NCI-H1436 (cell line): ENCODE measurements around the gene RAB4A.
"Not testable (repeated sequence)": the region's sequence is repeated elsewhere in the genome, so short reads cannot be mapped to it uniquely, and the experiment has no call there.

Experiments used
- DNase-seq: peaks from one replicate; lab custom pipeline; 2025; lab: John Stamatoyannopoulos, UW

The RAB4A gene

GRCh38 chr1:229298420-229298819 is 27.5 kb downstream of the RAB4A start:
- DNase-seq, result no peak

- DNase-seq, result no peak
These were observed 28.1 kb downstream of the RAB4A start for GRCh38 chr1:229298887-229299503.

GRCh38 chr1:229300099-229300757 is 29.3 kb downstream of the RAB4A start:
- no peak for DNase-seq

GRCh38 chr1:229302740-229303139 is 31.8 kb downstream of the RAB4A start:
- no peak for DNase-seq

DNA sequence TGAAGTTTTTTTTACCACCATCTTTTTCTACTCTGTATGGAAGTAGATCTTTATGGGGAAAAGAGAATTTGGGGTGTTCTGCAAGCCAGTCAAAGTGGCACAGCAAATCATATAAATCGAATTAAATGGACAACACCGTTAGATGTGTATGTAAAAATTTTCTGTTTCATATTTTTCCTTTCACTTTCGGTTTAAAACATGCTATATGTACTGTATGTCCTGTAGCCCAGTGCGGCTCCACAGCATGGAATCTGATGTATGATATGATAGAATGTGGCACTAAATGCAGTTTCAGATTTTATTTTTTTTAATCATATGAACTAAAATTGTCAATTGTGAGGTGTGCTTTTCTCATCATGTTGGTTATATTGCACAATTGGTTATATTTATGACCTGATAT is 32.9 kb downstream of the RAB4A start:
- no peak for DNase-seq

- DNase-seq, result no peak
These were observed 34.5 kb downstream of the RAB4A start for GRCh38 chr1:229305392-229305791.

DNA sequence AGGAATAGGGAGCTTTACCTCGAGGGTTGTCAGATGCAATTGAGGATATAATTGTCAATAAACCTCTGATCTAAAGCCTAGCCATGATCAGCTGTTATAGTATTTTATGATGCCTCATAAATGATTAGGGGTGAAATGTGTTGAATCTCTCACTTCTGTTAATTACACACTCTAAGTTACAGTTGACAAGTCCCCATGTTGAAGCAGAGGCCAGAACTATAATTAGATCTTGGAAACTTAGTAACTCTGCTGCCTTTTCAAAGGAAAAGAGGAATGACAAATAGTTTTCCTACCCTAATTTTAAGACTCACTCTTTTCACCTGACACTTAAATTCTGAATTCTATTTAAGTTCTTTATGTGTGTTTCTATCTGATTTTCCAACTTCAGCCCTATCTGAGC is 38.2 kb downstream of the RAB4A start:
- DNase-seq, result no peak

DNA sequence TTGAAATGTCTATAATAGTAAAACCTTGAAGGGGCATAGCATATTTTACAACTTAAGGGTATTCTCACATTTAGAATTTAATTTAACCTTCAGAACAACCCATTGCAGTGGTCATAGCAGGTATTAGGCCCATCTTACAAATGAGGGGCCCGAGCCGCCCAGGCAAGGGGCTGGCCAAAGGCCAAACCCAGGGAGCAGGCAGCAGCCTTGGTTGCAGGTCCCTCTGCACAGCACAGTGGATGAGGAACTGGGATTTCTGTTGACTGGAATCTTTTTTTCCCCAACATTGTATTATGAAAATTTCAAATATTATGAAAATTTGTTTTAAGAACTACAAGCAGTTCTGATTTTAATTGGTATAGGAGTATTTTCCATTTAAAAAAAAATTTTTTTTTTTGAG is 38.8 kb downstream of the RAB4A start:
- DNase-seq, result no peak

GRCh38 chr1:229310833-229311232 is 39.9 kb downstream of the RAB4A start:
- DNase-seq, result no peak

GRCh38 chr1:229316166-229316565 is 45.3 kb downstream of the RAB4A start:
- no peak for DNase-seq

- no peak for DNase-seq
These were observed 47.1 kb downstream of the RAB4A start for GRCh38 chr1:229318056-229318455.

DNA sequence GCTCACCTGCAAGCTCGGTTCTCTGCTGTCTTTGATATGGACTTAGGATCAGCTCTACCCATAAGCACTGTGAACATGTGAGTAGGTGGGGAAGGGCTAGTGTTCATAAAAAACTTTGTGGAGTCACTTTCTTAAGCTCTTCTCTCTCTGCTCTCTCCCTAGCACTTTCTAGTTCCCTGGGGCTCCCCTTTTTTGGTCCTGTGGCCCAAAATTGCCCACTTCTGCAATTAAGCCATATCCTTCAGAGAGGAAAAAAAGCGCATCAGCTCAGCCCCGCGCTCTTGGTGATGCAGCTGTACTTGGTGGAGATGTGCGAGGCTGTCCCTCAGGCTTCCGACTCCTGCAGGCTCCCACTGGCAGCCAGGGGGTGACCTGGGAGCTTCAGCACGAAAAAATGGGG is 48.6 kb downstream of the RAB4A start:
- no peak for DNase-seq

GRCh38 chr1:229323201-229323600 is 52.3 kb downstream of the RAB4A start:
- no peak for DNase-seq

GRCh38 chr1:229323885-229324553 is 53.1 kb downstream of the RAB4A start:
- DNase-seq, result no peak

- no peak for DNase-seq
These were observed 54.5 kb downstream of the RAB4A start for GRCh38 chr1:229325401-229325800.

DNA sequence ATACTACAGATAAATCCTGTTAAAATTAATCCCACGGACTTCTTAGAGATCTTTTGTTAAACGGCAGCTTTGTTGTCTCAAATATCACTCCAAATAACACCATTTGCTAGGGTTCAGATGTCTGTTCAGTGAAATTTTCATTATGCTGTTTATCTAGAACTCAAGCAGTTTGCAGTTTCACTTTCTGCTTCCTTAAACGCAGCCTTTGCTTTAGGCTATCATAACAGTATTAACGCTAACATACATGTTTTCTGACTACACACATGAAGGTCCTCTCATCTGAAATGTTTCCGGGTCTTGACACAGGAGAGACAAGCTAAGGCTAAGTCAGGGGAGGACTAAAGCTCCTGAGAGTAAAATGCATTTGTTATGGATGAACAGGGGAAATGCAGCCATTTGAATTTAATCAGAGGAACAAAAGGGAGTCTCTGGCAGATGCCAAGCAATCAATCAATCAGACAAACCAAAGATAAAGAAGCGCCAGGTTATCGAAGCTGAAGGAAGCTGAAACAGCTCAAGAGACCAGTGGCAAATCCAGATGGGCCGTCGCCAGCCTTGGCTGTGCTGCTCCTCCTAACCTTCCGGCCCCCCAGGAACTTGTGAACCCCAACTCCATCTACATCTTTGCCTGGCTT is 55.1 kb downstream of the RAB4A start:
- no peak for DNase-seq

DNA sequence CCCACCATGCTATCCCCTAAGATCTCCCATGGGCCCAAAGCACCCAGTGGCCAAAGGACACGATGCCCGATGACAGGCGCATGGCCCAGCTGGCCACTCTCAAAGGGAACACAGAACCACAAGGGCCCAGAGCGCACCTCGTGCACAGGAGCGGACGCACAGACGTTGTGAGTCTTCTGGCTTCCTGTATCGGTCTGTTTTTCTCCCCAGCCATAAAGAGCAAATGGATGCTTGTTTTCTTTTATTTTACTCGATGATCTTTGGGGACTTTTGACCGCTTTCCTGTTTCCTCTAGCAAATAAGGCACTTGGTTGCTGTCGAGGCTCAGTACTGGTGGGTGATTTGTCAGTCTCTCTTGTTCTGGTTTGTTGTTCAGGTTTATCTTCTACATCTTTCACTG is 55.7 kb downstream of the RAB4A start:
- DNase-seq, result no peak

DNA sequence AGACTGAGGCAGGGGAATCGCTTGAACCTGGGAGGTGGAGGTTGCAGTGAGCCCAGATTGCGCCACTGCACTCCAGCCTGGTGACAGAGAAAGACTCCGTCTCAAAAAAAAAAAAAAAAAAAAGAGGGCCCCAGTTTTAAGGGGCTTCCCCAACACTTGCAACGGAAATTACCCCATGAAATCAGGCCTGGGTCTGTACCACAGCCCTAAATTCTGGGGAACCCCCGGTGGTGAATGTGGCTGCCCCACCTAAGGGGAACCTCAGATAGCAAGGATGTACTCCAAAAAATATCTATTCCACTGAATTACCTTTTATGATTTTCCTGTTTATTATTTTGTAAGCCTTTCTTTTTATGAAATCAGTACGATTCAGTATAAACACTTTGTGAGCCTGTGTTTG is 56.9 kb downstream of the RAB4A start:
- DNase-seq, result not testable (repeated sequence)

GRCh38 chr1:229328598-229329362 is 57.9 kb downstream of the RAB4A start:
- no peak for DNase-seq

GRCh38 chr1:229334269-229334668 is 63.4 kb downstream of the RAB4A start:
- DNase-seq, result no peak

- no peak for DNase-seq
These were observed 63.8 kb downstream of the RAB4A start for GRCh38 chr1:229334716-229335115.

- peak; percentile 24 for DNase-seq
These were observed 65.4 kb downstream of the RAB4A start for GRCh38 chr1:229336345-229336744.
